ENCODE data around the gene PXMP4. TPM values are rescaled to one million over a fixed set of nuclear protein-coding genes. Genes with fewer than 3 reads are reported as not detected.

PXMP4 gene
- polyA plus RNA-seq (2011; rRNA removed) (7.8 and 11.2 TPM in 2 replicates), polyA minus RNA-seq (2011; rRNA and poly(A)+ RNA removed) (6.1 and 8.3 TPM in 2 replicates)

GRCh38 chr20:33719989-33720709 is at the start of gene PXMP4:
TSS of gene PXMP4 (minus strand) at chr20:33720310. CDS start at chr20:33720207, 103 bp downstream.
- Histone ChIP-seq H3K4me3 (ENCODE audit: low read depth, low read length) (peak within 1 kb of the TSS; percentile 78), H3K36me3 (ENCODE audit: control insufficient read depth, insufficient read depth, low read length) (no peaks in the 10 kb centered on the region), H3K27me3 (ENCODE audit: control insufficient read depth, insufficient read depth, low read length) (no peaks in the 10 kb centered on the region)
- CTCF ChIA-PET = interaction anchor here (0.8 kb wide), 1 partner anchor 11 kb away, joined by 4 read pairs; the partner anchor contains the start of gene ZNF341
- TF ChIP-seq, protein P1, sequence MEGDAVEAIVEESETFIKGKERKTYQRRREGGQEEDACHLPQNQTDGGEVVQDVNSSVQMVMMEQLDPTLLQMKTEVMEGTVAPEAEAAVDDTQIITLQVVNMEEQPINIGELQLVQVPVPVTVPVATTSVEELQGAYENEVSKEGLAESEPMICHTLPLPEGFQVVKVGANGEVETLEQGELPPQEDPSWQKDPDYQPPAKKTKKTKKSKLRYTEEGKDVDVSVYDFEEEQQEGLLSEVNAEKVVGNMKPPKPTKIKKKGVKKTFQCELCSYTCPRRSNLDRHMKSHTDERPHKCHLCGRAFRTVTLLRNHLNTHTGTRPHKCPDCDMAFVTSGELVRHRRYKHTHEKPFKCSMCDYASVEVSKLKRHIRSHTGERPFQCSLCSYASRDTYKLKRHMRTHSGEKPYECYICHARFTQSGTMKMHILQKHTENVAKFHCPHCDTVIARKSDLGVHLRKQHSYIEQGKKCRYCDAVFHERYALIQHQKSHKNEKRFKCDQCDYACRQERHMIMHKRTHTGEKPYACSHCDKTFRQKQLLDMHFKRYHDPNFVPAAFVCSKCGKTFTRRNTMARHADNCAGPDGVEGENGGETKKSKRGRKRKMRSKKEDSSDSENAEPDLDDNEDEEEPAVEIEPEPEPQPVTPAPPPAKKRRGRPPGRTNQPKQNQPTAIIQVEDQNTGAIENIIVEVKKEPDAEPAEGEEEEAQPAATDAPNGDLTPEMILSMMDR (IDR thresholded peaks at IDR 0.05; ENCODE audit: insufficient read depth, low read depth, low read length) = no peak
- DNase-seq (ENCODE audit: low read depth) = peak; percentile 96
- POLR2A ChIA-PET = no interaction called here

DNA sequence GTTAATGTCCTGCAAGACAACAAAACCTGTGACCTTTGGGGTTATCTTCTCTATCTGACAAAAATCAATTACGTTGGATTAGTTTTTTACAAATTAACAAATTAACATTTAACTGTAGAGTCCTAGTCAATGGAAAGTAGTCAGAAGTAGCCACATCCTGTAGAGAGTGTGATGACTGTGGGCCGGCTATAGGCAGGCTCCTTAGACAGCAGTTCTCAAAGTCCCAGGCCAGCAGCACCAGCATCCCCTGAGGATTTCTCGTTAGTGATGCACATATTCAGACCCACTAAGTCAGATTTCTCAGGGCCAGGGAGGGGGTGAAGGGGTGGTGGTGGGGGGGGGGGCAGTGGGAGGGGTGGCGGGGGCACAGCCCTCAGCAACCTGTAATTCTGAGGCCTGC is 48.9 kb upstream of the PXMP4 start:
- CTCF ChIA-PET = no interaction called here
- Histone ChIP-seq H3K27me3 (ENCODE audit: control insufficient read depth, insufficient read depth, low read length) (no peaks in the 10 kb centered on the region), H3K36me3 (ENCODE audit: control insufficient read depth, insufficient read depth, low read length) (peaks cover 3% of the 10 kb centered on the region; the same call in 1 of the 2 replicates), H3K4me3 (ENCODE audit: low read depth, low read length) (no peak overlapping the region)
- TF ChIP-seq, protein P1 (IDR thresholded peaks at IDR 0.05; ENCODE audit: insufficient read depth, low read depth, low read length) = no peak
- POLR2A ChIA-PET = no interaction called here
- DNase-seq (ENCODE audit: low read depth) = no peak

DNA sequence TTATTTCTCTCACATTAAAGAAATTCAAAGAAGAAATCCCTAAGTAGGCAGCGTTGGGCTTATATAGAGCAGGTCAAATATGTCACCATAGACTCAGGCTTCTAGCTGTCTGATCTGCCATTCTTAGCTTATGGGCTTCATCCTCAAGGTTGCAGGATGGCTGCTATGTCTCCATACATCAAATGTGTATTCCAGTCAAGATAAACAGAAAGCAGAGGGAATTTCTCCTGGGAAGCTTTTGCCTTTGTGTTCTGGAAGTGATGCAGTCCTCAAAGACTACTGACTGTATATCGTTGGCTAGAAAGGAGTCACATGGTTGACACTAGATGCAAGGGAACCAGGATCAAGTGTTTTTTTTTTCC is 47.6 kb upstream of the PXMP4 start:
- DNase-seq (ENCODE audit: low read depth) = no peak
- peaks cover 3% of the 10 kb centered on the region; the same call in 1 of the 2 replicates for H3K36me3 ChIP-seq (ENCODE audit: control insufficient read depth, insufficient read depth, low read length)
- TF ChIP-seq, protein P1 (IDR thresholded peaks at IDR 0.05; ENCODE audit: insufficient read depth, low read depth, low read length) = no peak
- POLR2A ChIA-PET = no interaction called here
- no peaks in the 10 kb centered on the region for H3K27me3 ChIP-seq (ENCODE audit: control insufficient read depth, insufficient read depth, low read length)
- CTCF ChIA-PET = interaction anchor here (0.6 to 0.7 kb wide), 2 partner anchors 14 to 23 kb away, joined by 3 read pairs; no protein-coding TSS in a partner anchor
- H3K4me3 ChIP-seq (ENCODE audit: low read depth, low read length) = no peak overlapping the region

DNA sequence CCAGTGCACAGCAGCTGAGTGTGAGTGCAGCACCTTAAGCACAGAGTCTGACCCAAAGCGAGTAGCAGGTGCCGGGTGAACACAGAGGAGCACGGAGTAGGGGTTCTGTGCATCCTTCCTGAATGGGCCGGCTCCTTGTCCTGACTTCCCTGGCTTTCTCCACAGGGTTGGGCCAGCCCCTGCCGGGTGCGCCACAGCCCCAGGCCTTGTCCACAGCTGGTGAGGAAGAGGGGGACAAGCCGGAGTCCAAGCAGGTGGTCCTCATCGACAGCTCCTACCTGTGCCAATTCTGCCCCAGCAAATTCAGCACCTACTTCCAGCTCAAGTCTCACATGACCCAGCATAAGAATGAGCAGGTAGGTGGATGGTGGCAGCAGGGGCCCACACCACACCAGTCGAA is 46.6 kb upstream of the PXMP4 start:
- DNase-seq (ENCODE audit: low read depth) = no peak
- H3K36me3 ChIP-seq (ENCODE audit: control insufficient read depth, insufficient read depth, low read length) = peaks cover 3% of the 10 kb centered on the region
- TF ChIP-seq, protein P1 (IDR thresholded peaks at IDR 0.05; ENCODE audit: insufficient read depth, low read depth, low read length) = no peak
- no peak overlapping the region for H3K4me3 ChIP-seq (ENCODE audit: low read depth, low read length)
- CTCF ChIA-PET = no interaction called here
- H3K27me3 ChIP-seq (ENCODE audit: control insufficient read depth, insufficient read depth, low read length) = no peaks in the 10 kb centered on the region
- POLR2A ChIA-PET = no interaction called here

DNA sequence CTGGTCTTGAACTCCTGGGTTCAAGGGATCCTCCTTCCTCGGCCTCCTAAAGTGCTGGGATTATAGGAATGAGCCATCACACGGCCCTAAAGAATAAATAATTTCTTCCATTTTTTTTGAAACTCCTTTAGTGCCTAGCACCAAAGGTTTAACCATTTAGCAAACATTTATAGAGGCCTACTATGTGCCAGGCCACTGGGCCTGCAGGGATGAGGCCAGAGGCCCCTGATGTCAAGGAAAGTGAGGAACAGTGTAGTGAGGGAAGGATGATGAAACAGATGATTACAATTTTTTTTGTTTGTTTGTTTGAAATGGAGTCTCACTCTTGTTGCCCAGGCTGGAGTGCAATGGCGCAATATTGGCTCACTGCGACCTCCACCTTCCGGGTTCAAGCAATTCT is 45.5 kb upstream of the PXMP4 start:
- no peak overlapping the region for H3K4me3 ChIP-seq (ENCODE audit: low read depth, low read length)
- POLR2A ChIA-PET = no interaction called here
- TF ChIP-seq, protein P1 (IDR thresholded peaks at IDR 0.05; ENCODE audit: insufficient read depth, low read depth, low read length) = no peak
- CTCF ChIA-PET = no interaction called here
- H3K36me3 ChIP-seq (ENCODE audit: control insufficient read depth, insufficient read depth, low read length) = peaks cover 3% of the 10 kb centered on the region
- DNase-seq (ENCODE audit: low read depth) = no peak
- H3K27me3 ChIP-seq (ENCODE audit: control insufficient read depth, insufficient read depth, low read length) = no peaks in the 10 kb centered on the region
